ENCODE data around the gene FAM72A.
"Not testable (repeated sequence)": the region's sequence is repeated elsewhere in the genome, so short reads cannot be mapped to it uniquely, and the experiment has no call there.

FAM72A gene

DNA sequence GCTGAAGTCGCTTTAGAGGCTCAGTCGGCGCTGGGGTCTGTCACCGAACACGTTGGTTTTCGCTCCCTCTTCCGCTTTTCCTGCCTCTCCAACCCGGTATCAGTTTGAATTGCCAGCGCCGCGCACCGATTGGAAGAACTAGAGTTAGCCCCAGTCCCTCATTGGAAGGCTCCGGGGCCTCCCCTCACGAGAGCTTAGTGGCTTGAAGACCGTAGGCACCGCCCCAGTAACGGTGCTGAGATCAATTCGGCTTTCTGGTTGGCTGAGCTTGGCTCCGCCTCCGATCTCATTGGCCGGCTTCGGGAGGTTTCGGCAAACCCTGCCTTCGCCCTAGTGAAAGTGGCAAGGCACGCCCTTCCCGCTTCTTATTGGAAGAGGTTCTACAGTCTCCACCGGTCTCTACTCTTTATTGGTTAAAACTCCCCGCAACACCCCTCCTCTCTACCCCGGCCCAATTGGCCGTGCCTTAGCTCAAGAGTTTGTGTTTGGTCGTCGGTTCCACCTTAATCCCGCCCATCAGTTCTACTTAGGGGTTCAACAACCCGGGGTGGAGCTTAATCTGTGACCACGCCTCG, at the start of gene FAM72A:
TSS of gene FAM72A (minus strand) at position 51 of the 575 bp plus-strand sequence. CDS start 814 bp downstream, outside the sequence.
- H3K27me3 Mint-ChIP-seq, H3K4me1 Mint-ChIP-seq, H3K36me3 Mint-ChIP-seq, H3K9me3 Mint-ChIP-seq, H3K27ac Mint-ChIP-seq: not testable (repeated sequence)
- peak within 1 kb of the TSS; percentile 75 for H3K4me3 Mint-ChIP-seq

DNA sequence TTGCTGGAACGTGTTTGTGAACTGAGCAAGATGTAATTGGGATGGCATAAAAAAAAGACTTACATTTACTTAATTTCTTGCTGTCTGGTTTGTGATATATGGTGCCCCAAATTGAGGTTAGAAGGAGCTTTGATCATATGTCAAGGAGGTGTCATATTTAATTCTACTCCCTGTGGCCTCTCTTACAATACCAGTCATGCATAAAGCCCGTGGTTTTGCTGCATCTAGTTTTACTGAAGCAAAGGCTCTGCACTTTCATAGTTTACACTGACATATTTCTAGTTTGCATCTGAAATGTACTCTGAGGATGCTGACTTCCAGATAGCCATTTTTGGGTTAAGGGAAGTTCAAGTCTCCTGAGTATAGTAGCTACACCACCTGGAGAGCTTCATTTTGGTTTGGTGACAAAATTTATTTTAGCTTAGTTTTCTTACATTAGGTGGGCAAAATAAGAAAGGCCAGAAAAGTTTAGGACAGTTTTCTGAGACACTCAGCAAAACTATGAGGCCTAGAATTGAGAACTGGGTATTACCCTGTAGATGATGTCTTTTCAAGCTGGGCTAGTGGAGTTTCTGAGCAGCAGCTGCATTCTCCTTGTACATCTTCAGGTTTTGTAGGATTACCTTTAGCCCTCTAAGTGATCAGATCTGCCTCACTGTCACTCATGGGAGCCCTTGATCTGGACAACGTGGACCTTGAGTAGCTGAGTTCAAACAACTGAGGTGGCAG, 48.5 kb upstream of the FAM72A start:
- H3K4me3 Mint-ChIP-seq, H3K36me3 Mint-ChIP-seq, H3K9me3 Mint-ChIP-seq, H3K27ac Mint-ChIP-seq, H3K27me3 Mint-ChIP-seq, H3K4me1 Mint-ChIP-seq: not testable (repeated sequence)

DNA sequence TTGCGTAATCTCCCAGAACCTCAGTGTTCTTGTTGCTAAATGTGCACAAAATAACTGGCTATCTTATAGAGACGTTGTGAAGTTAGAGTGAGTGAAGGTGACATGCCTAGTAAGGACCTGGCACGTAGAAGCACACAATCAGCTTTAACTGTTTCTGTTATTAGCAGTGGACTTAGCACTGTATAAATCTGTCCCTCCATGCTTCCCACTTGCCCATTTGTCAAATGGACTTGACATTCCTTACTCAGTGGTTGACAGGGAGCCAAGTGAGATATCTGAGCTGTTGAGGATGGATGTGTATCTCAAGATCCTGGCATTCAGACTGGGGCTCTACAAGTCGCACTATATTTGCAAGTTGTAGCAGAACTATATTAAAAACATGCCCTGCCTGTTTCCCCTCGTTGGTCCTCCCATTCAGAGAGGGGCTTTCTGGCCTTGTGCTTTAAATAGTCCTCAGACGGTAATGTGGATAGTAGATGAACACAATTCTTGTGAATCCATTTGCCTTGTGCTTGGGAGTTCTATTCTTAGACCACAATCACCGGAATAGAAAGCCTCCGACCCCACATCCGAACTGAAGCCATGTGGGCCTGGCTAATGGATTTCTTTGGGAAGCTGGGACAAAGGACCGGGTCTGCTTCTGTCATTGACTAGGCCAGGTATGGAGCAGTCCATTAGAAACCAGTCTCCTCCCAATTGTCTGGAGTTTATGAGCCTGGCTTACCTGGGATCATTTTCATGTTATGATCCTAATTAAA, 43.7 kb upstream of the FAM72A start:
- H3K27me3 Mint-ChIP-seq, H3K4me3 Mint-ChIP-seq, H3K36me3 Mint-ChIP-seq, H3K27ac Mint-ChIP-seq, H3K4me1 Mint-ChIP-seq, H3K9me3 Mint-ChIP-seq: not testable (repeated sequence)

DNA sequence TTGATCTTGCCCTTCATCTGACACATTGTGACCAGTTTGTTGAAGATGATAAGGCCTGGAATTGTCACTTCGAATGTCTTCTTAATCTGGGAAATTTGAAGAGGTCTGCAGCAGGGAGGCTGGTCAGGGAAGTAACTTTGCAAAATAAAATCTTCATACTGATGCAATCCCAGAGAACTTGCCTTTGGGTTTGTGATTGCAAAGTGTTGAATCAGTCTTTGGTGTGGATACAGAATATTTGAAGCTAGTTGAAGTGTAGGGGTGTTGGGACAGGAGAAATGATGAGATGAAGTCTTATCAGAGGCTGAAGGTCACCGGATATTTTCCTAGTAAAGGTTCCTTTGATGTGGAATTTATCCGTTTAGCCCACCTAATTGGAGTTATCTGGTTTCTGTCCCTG, 42.8 kb upstream of the FAM72A start:
- not testable (repeated sequence) for H3K4me3 Mint-ChIP-seq, H3K36me3 Mint-ChIP-seq

DNA sequence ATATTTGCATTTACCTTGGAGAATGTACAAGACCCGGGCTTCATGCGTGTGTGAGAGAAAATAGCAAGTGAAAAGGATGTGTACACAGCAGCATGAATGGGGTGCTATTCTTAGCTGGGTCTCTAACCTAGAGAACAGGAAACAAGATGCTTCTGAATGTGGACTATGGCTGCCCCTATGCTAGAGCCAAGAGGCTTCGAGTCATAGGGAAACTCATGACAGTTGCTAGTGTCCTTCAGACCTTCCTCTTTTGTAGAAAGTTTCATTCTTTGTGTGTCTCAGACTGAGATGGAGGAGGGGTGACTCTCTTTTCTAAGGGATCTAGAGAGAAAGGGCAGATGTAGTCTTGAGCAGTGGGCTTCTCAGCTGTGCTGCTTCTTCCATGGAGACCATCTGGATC, 40.7 kb upstream of the FAM72A start:
- H3K4me3 Mint-ChIP-seq: not testable (repeated sequence)

More for the DNA sequence above, 42.8 kb upstream of the FAM72A start:
- H3K27me3 Mint-ChIP-seq, H3K27ac Mint-ChIP-seq, H3K4me1 Mint-ChIP-seq, H3K9me3 Mint-ChIP-seq: not testable (repeated sequence)

DNA sequence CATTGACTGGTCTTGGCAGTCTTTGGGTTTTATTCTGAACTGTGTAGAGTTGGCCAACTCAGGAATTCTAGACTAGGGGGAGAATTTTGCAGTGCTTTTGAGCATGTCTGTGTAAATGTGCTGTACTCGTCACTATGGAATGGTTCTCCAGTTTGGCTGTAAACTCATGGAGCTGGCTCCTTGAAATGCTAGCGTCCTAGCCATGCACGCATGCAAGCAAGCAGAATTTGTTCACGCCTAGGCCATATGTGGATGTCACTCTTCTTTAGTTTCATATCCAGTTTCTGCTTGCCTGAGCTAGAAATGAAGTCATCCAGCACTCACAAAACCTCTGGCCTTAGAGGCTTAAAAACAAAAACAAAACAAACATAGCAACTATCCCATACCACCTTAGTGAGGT, 37.6 kb upstream of the FAM72A start:
- not testable (repeated sequence) for H3K36me3 Mint-ChIP-seq, H3K4me3 Mint-ChIP-seq, H3K9me3 Mint-ChIP-seq, H3K4me1 Mint-ChIP-seq, H3K27ac Mint-ChIP-seq, H3K27me3 Mint-ChIP-seq

More for the DNA sequence above, 40.7 kb upstream of the FAM72A start:
- H3K9me3 Mint-ChIP-seq, H3K4me1 Mint-ChIP-seq, H3K27me3 Mint-ChIP-seq, H3K27ac Mint-ChIP-seq, H3K36me3 Mint-ChIP-seq: not testable (repeated sequence)

DNA sequence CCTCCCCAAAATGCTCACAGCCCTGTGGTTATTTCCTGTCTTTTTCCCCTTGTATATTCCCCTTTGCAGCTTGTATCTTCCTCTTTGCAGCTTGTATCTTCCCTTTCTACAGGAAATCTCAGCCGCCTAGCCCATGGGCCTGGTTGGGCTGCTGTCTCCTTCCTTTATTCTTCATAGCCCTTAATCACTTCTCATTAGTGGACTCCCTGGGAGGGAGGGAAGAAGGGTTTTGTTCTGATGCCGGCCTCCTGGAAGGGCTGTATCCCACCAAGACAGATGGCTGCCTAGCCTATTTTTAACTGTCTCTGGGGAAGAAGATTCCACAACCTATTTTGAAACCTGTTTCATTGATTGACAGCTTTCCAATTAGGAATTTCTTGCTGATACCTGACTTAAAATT, 32.6 kb upstream of the FAM72A start:
- not testable (repeated sequence) for H3K9me3 Mint-ChIP-seq, H3K4me3 Mint-ChIP-seq, H3K36me3 Mint-ChIP-seq, H3K27me3 Mint-ChIP-seq, H3K27ac Mint-ChIP-seq, H3K4me1 Mint-ChIP-seq

DNA sequence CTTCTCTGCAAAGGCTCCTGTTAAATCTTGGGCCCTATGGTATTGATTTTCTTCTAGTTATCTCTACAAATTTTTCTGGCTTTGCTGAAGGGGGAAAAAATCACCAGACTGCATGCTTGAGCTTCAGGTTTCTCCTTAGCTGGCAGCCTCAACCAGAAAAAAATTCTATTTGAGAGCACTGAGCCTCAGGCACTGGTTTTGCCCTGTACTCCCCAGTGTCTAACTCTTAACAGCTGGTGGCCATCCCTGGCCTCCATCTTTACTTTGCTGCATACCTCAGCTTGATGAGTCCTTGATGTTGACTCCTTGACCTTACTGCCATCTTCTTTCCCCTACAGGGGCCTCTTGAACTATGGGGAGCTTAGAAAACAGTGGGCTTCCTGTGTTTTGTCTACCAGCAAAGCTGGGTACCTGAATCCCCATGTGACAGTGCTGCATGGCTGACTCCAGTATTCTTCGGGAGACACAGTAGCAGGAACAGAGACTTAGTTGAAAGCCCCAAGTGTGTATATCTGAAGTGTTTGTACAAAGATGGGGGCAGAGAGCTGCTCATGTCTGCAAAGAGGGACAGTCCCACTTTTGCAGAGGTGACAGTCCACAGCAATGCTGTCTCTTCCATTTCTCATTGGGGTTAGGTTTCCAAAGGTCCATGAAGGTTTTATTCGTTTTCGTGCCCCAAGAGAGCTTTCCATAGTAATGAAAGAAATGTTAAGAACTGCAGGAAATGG, 31.7 kb upstream of the FAM72A start:
- H3K9me3 Mint-ChIP-seq, H3K4me1 Mint-ChIP-seq, H3K27ac Mint-ChIP-seq, H3K4me3 Mint-ChIP-seq, H3K36me3 Mint-ChIP-seq, H3K27me3 Mint-ChIP-seq: not testable (repeated sequence)

DNA sequence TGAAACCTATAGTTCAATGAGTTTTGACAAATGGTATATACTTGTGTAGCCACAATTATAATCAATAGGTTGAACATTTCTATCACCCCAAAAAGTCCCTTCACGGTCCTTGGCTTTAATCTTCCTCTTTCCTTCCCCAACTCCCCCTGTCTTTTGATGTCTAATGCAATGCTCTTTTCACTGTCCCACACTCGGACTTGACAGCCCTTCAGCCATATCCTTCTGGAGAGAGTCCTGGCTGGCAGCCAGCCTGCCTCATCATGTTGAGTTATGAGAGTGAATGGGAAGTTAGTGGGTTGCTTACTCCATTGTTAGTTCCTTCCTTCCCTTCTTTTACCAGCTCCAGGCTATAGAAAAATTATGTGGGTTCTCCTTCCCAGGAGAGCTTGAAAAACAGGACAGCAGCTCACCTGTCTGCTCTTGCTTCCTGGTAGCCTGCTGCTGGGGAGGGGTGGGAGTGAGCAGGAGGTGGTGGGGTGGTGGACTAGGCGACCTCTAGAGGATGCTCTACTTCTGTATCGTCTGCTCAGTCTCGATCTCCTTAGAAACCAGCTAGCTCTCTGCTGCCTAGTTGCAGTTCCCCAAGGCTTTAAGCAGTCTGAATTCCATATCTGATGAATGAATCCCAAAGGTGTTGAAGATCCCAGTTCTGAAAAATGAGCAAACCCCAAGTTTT, 30.5 kb upstream of the FAM72A start:
- not testable (repeated sequence) for H3K27ac Mint-ChIP-seq, H3K4me1 Mint-ChIP-seq, H3K9me3 Mint-ChIP-seq, H3K36me3 Mint-ChIP-seq, H3K27me3 Mint-ChIP-seq, H3K4me3 Mint-ChIP-seq

DNA sequence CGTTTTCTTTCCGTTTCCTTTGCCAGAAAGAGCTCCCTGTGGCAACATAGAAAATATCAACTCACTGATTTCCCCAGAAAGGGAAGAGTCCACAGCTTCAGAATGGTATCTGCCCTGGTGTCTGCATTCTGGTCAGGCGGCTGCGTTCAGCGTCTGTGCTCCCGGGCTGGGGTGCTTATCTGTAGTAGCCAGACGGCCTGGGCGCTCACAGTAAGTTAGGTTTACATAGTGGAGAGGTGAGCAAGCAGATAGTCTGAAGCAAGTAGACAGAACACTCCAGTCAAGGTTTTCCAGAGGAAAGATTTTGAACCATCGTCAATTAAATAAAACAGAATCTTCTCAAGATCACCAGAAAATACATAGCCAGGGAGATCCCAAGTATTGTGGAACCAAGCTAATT, 29.4 kb upstream of the FAM72A start:
- not testable (repeated sequence) for H3K36me3 Mint-ChIP-seq, H3K9me3 Mint-ChIP-seq, H3K27me3 Mint-ChIP-seq, H3K27ac Mint-ChIP-seq, H3K4me1 Mint-ChIP-seq, H3K4me3 Mint-ChIP-seq

DNA sequence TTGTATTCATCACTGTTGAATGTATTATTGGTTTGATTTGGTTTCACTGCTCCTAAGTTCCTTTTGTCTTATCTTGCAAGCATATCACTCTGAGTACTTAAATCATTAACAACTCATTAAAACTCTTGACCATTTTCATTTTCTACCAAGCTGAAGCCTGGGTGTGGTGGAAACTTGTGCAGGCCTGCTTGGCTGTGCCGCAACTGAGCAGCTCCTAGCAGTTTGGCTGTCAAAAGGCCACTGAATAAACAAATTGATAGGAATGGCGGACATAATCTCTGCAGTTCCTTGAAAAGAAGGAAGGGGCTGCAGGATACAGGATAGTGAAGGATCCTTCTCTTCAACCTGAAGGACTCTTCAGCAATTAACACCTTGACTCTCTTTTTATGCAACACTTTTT, 26.6 kb upstream of the FAM72A start:
- not testable (repeated sequence) for H3K9me3 Mint-ChIP-seq, H3K36me3 Mint-ChIP-seq, H3K4me1 Mint-ChIP-seq, H3K27me3 Mint-ChIP-seq, H3K4me3 Mint-ChIP-seq, H3K27ac Mint-ChIP-seq

DNA sequence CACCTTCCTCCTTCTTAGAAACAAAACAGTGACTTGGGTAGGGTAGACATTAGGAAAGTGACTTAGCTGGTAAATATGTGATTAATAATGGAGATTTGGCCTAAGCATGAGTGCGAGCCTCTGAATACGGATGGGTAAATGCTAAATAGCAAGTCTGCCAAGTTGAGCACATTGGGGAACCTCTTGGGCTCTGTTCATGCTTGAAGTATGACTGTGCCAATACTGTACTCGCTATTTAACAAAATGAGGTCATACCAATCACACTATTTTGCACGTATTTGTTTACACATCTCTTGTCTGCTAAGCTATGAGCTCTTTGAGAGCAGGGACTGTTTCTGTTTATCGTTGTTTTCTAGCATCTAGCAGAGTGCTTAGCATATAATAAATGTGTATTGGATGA, 24.2 kb upstream of the FAM72A start:
- H3K4me1 Mint-ChIP-seq, H3K27ac Mint-ChIP-seq, H3K27me3 Mint-ChIP-seq, H3K36me3 Mint-ChIP-seq, H3K4me3 Mint-ChIP-seq, H3K9me3 Mint-ChIP-seq: not testable (repeated sequence)

DNA sequence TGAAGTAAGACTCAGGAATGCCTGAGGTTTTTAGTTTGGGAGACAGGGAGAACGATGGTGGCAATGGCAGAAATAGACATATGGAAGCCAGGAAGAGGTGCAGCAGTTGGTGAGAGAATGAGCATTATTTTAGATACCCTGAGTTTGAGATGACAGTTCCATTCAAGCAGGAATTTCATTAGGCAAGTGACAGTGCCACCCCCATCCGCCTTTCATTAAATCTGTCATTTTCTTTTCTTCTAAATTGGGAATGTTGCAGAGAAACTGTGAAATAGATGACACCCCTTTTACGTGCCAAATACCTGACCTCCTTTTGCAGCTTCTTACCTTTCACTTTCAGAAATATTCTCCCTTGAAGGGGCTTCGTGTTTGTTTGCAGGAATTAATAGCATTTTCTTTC, 22.7 kb upstream of the FAM72A start:
- not testable (repeated sequence) for H3K27me3 Mint-ChIP-seq, H3K36me3 Mint-ChIP-seq, H3K27ac Mint-ChIP-seq, H3K4me3 Mint-ChIP-seq, H3K4me1 Mint-ChIP-seq, H3K9me3 Mint-ChIP-seq

DNA sequence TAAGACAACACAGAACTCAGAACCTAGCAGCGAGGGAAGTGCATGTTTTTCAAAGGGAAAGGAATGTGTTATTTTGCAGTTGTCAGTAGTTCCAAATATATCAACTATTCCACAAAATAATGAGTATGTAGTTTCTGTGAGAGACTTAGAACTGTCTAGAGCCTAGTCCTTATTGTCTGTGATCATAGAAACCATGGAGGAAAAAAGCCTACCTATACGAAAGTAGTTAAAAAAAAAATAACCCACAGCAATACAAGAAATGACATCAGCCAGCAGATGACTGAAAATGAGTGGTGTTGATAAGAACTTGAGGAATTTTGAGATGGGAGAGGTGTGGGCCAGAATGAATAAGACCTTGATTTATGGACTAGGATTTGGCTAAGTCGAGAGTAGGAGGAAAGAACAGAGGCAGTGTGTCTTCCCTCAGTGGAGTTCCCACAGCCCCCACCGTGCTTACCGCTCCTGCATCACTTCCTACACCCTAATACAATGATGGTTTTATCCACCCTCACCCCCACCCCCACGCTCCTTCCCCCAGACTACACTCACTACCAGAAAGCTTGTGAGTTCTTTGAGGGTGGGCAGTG, 21.6 kb upstream of the FAM72A start:
- not testable (repeated sequence) for H3K27me3 Mint-ChIP-seq, H3K36me3 Mint-ChIP-seq, H3K4me1 Mint-ChIP-seq, H3K9me3 Mint-ChIP-seq, H3K27ac Mint-ChIP-seq, H3K4me3 Mint-ChIP-seq

DNA sequence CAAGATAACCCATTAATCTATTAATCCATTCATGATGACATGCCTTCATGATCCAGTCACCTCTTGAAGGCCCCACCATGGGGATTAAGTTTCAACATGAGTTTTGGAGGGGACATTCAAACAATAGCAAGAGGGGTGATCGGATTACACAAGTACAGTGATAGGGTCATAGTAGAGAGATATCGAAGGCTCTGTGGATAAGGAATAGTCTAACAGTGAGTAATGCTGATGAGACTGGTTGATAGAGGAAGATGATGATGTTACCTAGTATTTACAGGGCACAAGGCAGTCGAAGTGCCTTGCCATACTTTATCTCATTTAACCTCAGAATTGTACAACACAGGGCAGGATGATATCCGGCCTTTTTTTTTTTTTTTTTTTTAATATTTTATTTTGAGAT, 18.9 kb upstream of the FAM72A start:
- H3K36me3 Mint-ChIP-seq, H3K4me1 Mint-ChIP-seq, H3K4me3 Mint-ChIP-seq, H3K27me3 Mint-ChIP-seq, H3K9me3 Mint-ChIP-seq, H3K27ac Mint-ChIP-seq: not testable (repeated sequence)
